Measurements from ENCODE around the gene TCF7L1.
A peak's percentile ranks its signal among the peaks of the same experiment; 100 is the strongest.
"Not testable (repeated sequence)": the region's sequence is repeated elsewhere in the genome, so short reads cannot be mapped to it uniquely, and the experiment has no call there.

TCF7L1 gene

GRCh38 chr2:85326406-85327159 lies 193.4 kb downstream of the TCF7L1 start:
- DNase-seq (ENCODE audit: low spot score) = no peak

GRCh38 chr2:85327160-85327821 lies 194.1 kb downstream of the TCF7L1 start:
- peak; percentile 53 for DNase-seq (ENCODE audit: low spot score)

GRCh38 chr2:85327822-85328617 lies 194.8 kb downstream of the TCF7L1 start, which contains the start of gene TGOLN2:
Gene TGOLN2 (minus strand): TSS chr2:85327989. CDS start chr2:85327962, 27 bp downstream.
- DNase-seq (ENCODE audit: low spot score) = peak; percentile 97

GRCh38 chr2:85329181-85329651 lies 196.0 kb downstream of the TCF7L1 start:
- no peak for DNase-seq (ENCODE audit: low spot score)

- not testable (repeated sequence) for DNase-seq (ENCODE audit: low spot score)
Observed at GRCh38 chr2:85329701-85330100, 196.5 kb downstream of the TCF7L1 start.

GRCh38 chr2:85330839-85331636 lies 197.8 kb downstream of the TCF7L1 start:
- DNase-seq (ENCODE audit: low spot score) = no peak

- DNase-seq (ENCODE audit: low spot score) = not testable (repeated sequence)
Observed at GRCh38 chr2:85333877-85334276, 200.7 kb downstream of the TCF7L1 start.

GRCh38 chr2:85334928-85335327 lies 201.7 kb downstream of the TCF7L1 start:
- no peak for DNase-seq (ENCODE audit: low spot score)

GRCh38 chr2:85340034-85340892 lies 207.1 kb downstream of the TCF7L1 start:
- DNase-seq (ENCODE audit: low spot score) = no peak

GRCh38 chr2:85341269-85342029 lies 208.3 kb downstream of the TCF7L1 start:
- no peak for DNase-seq (ENCODE audit: low spot score)

GRCh38 chr2:85342156-85342555 lies 209.0 kb downstream of the TCF7L1 start:
- no peak for DNase-seq (ENCODE audit: low spot score)

- not testable (repeated sequence) for DNase-seq (ENCODE audit: low spot score)
Observed at GRCh38 chr2:85343207-85343895, 210.2 kb downstream of the TCF7L1 start.

GRCh38 chr2:85344356-85344954 lies 211.3 kb downstream of the TCF7L1 start:
- no peak for DNase-seq (ENCODE audit: low spot score)

- no peak for DNase-seq (ENCODE audit: low spot score)
Observed at GRCh38 chr2:85347599-85347998, 214.4 kb downstream of the TCF7L1 start.

- DNase-seq (ENCODE audit: low spot score) = peak; percentile 38
Observed at GRCh38 chr2:85353876-85354285, 220.7 kb downstream of the TCF7L1 start.

- DNase-seq (ENCODE audit: low spot score) = peak; percentile 97
Observed at GRCh38 chr2:85354286-85355072, 221.3 kb downstream of the TCF7L1 start, which contains the start of the genes ELMOD3 and RETSAT. Gene ELMOD3 (plus strand): TSS chr2:85354769. CDS start chr2:85357199, 2,430 bp downstream. Gene RETSAT (minus strand): TSS chr2:85354528. CDS start chr2:85354507, 21 bp downstream.

GRCh38 chr2:85355073-85355410 lies 221.8 kb downstream of the TCF7L1 start:
- no peak for DNase-seq (ENCODE audit: low spot score)

- no peak for DNase-seq (ENCODE audit: low spot score)
Observed at GRCh38 chr2:85355521-85355920, 222.3 kb downstream of the TCF7L1 start.

All from AG08396 (cell line).